GM18520 (cell line): ENCODE data around the gene HARBI1.

Source experiments
- ATAC-seq: cut with Tn5 transposase; IDR thresholded peaks from one replicate; pipeline ENCODE4 v1.9.1; 2021; ENCODE audit not compliant: unreplicated experiment

HARBI1 gene, protein sequence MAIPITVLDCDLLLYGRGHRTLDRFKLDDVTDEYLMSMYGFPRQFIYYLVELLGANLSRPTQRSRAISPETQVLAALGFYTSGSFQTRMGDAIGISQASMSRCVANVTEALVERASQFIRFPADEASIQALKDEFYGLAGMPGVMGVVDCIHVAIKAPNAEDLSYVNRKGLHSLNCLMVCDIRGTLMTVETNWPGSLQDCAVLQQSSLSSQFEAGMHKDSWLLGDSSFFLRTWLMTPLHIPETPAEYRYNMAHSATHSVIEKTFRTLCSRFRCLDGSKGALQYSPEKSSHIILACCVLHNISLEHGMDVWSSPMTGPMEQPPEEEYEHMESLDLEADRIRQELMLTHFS

DNA sequence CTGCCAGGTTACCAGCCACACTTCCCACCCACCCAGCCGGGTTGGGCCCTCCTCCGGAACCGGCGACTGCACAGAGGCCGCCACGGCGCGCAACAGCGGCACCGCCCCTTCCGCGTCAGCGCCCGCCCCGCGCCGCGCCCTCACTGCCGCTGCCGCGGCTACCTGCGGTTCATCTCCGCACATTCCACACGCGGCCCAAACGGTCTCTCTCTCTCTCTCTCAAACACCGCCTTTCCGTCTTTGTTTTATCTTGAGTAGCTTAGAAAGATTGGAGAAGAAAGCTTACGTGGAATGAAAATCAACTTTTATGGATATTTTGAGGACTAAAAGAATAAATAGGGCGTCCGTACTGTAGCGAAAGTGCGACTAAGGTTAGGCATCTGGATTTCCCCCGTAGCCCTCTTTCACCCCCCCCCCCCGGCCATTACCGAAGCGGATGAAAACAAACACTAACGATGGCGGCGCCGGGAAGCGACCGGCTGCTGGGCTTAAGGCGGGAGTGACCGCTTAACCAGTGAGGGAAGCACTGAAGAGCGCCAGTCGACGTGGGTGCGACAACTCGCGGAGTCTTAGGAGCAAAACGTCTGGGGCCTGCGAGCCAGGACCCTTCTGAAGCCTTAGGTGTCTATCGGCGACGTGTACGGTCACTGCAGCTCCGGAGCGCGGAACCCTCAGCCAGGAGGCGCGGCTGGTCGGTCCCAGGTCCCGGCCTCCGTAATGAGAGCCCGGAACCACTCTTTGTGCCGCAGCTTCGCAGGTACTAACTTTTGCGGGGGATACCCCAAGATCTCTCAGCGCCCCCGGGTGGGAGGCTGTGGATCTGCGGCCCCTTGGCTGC is at the start of gene HARBI1, which contains the start of gene ATG13:
HARBI1 (minus strand) TSS at position 94 of the 838 bp plus-strand sequence. CDS start 990 bp downstream, outside the sequence.
ATG13 (plus strand) TSS at position 420 of the 838 bp plus-strand sequence. CDS start 26,739 bp downstream, outside the sequence.
- peak; percentile 91 for ATAC-seq

DNA sequence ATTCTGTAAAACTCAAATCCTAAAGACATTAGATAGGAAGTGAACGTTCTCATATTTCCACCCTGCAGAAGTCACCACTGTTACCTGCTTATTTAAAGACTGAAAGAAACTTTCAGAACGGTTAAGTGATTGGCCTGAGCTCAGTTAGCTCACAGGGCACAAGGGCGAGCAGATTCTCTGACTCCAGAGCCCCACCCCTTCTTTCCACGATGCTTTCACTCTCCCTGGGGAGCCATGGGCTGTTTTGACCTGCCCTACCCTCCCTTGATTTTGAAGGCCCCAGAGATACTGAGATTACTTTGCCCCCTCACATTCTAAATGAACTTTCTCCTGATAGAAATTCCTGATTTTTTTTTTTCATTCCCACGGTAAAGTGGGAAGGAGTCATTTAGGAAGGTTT is 49.5 kb upstream of the HARBI1 start:
- no peak for ATAC-seq

DNA sequence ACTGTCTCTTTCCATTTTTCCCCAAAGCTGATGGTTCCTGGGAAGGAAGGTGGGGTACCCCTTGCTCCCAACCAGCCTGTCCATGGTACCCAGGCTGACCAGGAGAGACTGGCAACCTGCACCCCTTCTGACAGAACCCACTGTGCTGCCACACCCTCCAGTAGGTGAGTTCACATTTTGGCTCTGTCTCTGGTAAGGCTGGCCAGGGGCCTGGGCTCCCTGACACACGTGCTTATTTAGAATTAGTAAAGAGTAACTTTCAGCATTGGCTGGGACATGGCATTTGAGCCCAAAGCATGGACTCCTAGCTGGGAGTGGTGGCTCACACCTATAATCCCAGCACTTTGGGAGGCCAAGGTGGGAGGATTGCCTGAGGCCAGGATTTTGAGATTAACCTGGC is 48.3 kb upstream of the HARBI1 start:
- ATAC-seq: no peak

- ATAC-seq: no peak
Observed at GRCh38 chr11:46664612-46665011, 47.6 kb upstream of the HARBI1 start.

GRCh38 chr11:46663277-46663940 is 46.4 kb upstream of the HARBI1 start:
- ATAC-seq: no peak

DNA sequence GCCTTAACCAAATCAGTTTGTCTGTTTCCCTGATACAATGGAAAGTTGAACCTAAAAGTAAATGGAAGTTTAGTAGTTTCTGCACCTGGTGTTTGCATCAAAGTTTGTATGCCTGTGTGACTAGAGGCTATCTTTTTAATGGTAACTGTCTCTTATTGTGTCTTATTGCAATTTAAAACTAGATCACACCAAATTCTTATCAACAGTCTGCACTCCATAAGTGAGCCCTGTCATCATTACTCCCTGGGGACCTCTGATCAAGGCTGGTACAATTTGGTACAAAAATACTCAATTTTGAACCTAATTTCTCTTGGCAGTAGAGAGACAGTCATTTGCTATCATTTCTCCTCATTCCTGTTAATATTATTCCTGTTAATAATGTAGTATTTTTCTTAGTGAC is 45.3 kb upstream of the HARBI1 start:
- no peak for ATAC-seq

DNA sequence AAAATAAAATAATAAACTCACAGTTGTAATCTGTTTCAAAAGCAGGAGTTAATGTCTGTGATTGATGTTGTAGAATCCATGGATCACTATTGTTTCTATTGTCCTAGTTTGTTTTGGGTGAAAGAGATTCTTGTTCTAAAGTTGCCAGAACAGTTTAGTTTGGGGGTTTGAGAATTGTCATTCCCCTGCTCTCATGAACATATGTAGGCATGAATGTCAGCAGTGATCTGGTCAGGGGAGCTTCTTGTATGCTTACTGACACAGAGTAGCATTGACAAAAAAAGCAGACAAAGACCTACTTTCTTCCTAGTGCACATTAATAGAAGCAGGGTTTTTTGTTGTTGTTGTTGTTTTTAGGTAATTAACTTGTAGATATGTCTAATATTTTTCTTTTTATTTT is 44.8 kb upstream of the HARBI1 start:
- no peak for ATAC-seq

- ATAC-seq: no peak
Observed at GRCh38 chr11:46659908-46660307, 42.9 kb upstream of the HARBI1 start.

- no peak for ATAC-seq
Observed at GRCh38 chr11:46658259-46658658, 41.2 kb upstream of the HARBI1 start.

DNA sequence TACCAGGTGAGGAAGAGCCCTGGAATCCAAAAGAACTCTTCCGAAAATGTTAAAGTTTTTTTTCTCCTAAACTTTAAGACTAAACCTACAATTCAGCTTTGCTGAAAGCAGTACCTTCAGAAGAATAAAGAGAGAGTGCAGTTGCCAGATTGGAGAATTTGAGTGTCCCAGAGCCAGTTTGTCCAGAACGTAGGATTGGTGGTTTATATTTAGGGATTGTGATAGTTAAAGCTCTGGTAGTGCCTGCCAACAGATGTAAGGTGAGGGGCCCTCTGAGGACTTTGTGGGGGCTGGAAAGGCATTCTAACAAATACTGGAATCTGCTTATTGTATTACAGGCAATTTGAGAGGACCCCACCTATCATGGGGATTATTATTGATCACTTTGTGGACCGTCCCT is 40.2 kb upstream of the HARBI1 start:
- ATAC-seq: no peak

GRCh38 chr11:46655631-46656030 is 38.6 kb upstream of the HARBI1 start:
- ATAC-seq: no peak

DNA sequence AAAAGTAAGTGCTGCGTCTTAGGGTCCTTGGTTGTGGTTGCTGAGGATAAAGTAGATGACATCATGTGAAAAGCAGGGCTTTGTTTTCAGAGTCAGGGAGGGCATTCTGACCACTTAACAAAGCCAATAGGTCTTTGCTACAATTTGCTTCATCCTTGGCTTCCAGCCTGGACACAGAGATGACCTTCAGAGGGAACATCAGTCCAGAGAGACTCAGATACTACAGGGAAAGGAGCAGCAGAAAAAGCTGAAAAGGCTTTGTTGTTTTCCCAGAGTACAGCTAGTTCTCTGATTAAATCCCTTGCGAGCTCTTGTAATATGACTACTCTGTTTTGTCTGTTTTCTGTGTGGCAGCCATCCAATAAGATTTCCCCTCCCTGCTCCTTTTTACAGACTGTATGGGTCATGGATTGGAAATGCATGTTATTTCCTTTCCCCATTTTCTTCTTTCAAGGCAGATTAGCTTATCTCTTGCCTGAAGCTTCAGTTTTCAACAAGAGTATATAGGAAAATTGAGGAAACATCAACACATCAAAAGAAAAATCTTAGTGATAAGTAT is 32.2 kb upstream of the HARBI1 start:
- no peak for ATAC-seq

DNA sequence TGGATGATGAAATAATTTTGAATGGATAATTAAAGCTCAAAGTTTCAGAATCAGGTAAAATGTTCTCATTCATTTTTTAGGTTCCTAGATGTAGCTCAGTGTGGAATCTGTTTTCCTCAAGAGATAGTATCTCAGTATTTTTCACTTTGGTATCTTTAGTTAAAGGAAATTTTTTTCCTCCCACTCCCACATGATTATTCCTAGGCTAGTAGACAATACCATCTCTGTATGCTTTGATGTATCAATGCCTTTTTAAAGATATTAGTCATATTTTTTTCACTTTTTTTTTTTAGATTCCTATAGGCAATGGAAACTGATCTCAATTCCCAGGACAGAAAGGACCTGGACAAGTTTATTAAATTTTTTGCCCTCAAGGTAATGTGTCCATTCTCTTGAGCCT is 27.0 kb upstream of the HARBI1 start:
- no peak for ATAC-seq

DNA sequence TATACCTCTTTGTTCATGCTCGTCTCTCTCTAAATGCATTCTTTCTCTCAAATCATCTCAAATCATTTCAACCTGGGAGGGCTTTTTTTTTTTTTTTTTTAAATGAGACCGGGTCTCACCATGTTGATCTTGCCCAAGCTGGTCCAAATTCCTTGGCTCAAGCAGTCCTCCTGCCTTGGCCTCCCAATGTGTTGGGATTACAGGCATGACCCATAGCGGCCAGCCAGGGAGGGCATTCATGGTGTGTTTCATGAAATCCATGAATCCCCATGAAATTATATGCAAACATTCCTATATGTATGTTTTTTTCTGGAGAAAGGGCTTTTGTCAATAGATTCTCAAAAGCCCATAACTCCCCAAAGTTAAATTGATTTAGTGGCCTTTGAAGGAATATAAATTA is 26.5 kb upstream of the HARBI1 start:
- ATAC-seq: no peak

DNA sequence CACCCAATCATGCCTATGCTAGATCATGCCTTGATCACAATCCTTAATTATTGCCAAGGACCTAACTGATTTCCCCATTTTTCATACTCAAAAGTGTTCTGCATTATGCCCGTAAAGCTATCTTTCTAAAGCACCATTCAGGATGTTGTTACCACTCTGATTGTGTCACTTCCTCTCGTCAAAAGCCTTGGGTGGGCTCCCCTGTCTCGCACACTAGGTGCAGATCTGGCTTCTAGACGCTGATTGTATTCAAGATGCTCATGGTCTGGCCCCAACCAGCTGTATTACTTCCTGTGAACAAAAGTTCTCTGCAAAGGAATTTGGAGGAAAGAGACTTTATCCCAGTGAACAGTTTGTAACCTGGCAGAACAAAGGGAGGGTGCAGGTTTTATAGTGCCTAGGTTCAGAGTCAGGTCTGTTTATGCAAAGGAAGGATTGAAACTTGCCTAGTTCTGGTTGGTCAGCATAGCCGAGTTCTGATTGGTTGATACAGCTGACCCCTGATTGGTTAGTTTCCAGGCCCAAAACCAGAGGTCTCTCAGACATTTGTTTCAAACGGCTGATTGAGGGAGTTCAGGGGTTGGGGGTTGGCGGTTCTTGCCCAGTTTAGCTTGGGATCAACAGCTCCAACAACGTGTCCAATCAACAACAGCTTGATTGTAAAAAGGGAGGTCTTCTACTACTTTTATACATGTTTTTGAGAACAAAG is 25.8 kb upstream of the HARBI1 start:
- ATAC-seq: no peak

- ATAC-seq: no peak
Observed at GRCh38 chr11:46641639-46642038, 24.6 kb upstream of the HARBI1 start.

DNA sequence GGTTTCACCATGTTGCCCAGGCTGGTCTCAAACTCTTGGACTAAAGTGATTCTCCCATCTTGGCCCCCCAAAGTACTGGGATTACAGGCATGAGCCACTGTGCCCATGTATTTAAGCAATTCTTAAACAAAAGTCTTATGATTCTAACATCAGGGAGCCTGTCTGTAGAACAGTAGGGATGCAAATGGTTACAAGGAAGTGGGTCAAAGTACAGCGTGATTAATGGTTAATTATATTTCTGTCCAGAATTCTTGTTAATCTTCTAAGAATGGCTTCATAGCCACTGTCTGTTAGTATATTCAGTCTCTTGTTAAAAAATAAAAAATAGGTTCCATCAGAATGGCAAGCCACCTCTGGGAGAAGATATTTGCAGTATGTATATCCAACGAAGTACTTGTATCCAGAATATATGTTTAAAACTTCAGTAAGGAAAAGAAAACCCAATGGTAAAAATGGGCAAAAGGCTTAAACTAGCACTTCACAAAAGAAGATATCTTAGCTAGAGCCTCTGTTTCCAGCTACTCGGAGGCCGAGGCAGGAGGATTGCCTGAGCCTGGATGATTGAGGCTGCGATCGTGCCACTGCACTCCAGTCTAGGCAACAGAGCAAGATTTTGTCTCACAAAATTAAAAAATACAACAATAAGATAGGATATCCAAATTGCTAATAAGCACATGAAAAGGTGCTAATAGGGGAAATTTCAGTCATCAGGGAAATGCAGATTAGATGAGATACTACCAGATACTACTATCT is 23.2 kb upstream of the HARBI1 start:
- no peak for ATAC-seq

- ATAC-seq: no peak
Observed at GRCh38 chr11:46639197-46639839, 22.3 kb upstream of the HARBI1 start.

- ATAC-seq: no peak
Observed at GRCh38 chr11:46637546-46637945, 20.5 kb upstream of the HARBI1 start.
